CD4-positive, alpha-beta T cell (primary cell): ENCODE measurements around the gene ADAMTSL1. TPM values are rescaled to one million over a fixed set of nuclear protein-coding genes. Genes with fewer than 3 reads are reported as not detected.

Experiments used
- ATAC-seq: fragments of 200-7000 bp; cut with Tn5 transposase; one replicate; pipeline ENCODE4 v1.10.0; 2022; ENCODE audit warnings: mild to moderate bottlenecking; ENCODE audit not compliant: poor library complexity
- CTCF ChIA-PET: fragments of 350-600 bp; sonication (Branson Sonifier 250); formaldehyde crosslinking; loops from one replicate; lab custom pipeline; 2021; ENCODE audit warnings: antibody characterized with exemption, inconsistent platforms; lab: Charles Lee
- POLR2A ChIA-PET: fragments of 350-600 bp; sonication (Branson Sonifier 250); formaldehyde crosslinking; loops from one replicate; lab custom pipeline; 2021; ENCODE audit warnings: antibody characterized with exemption, inconsistent platforms; lab: Charles Lee
- DNase-seq, 14 experiments: peaks; one replicate each; pipeline ENCODE4 v3.0.0-alpha.2; 2013 to 2020; ENCODE audit warnings: mixed read lengths in 2 of 14
- H3K27ac ChIP-seq, 2 donors: one replicate each; pipeline versions ENCODE4 v1.5.1 to v1.7.0; 2013; ENCODE audit warnings: low read length in 2 of 2, low read depth in 1 of 2, mild to moderate bottlenecking in 1 of 2
- H3K27me3 ChIP-seq, 2 experiments: 1 replicate in 1 of 2; 2 replicates in 1 of 2; pipeline versions ENCODE4 v1.6.1 to v1.7.0; 2013; ENCODE audit warnings: low read length in 2 of 2, control low read depth in 1 of 2, mild to moderate bottlenecking in 1 of 2, moderate library complexity in 1 of 2; ENCODE audit not compliant: insufficient read depth in 2 of 2, control insufficient read depth in 1 of 2
- H3K36me3 ChIP-seq: one replicate; pipeline ENCODE4 v1.6.1; 2013; ENCODE audit warnings: low read length, control low read depth; ENCODE audit not compliant: insufficient read depth
- H3K4me1 ChIP-seq: one replicate; pipeline ENCODE4 v1.6.1; 2013; ENCODE audit warnings: low read length, control low read depth; ENCODE audit not compliant: insufficient read depth
- H3K4me3 ChIP-seq: one replicate; pipeline ENCODE4 v1.5.1; 2013; ENCODE audit warnings: mild to moderate bottlenecking, low read length, moderate library complexity
- H3K9me3 ChIP-seq, 2 experiments: 1 replicate in 1 of 2; 2 replicates in 1 of 2; pipeline versions ENCODE4 v1.6.1 to v1.7.0; 2013; ENCODE audit warnings: low read length in 2 of 2, mild to moderate bottlenecking in 2 of 2, control low read depth in 1 of 2, moderate library complexity in 1 of 2; ENCODE audit not compliant: control insufficient read depth in 1 of 2, insufficient read depth in 1 of 2
- H3K27ac Mint-ChIP-seq: one replicate; pipeline ENCODE4 v1.8.0; 2020; ENCODE audit warnings: mixed read lengths
- H3K27me3 Mint-ChIP-seq: one replicate; pipeline ENCODE4 v1.8.0; 2021; ENCODE audit warnings: mixed read lengths
- H3K36me3 Mint-ChIP-seq: one replicate; pipeline ENCODE4 v1.8.0; 2021; ENCODE audit warnings: low read depth, mixed read lengths
- H3K4me1 Mint-ChIP-seq: one replicate; pipeline ENCODE4 v1.8.0; 2021; ENCODE audit warnings: low read depth, mixed read lengths
- H3K4me3 Mint-ChIP-seq: one replicate; pipeline ENCODE4 v1.8.0; 2020; ENCODE audit warnings: mild to moderate bottlenecking, mixed read lengths
- H3K9me3 Mint-ChIP-seq: one replicate; pipeline ENCODE4 v1.8.0; 2020; ENCODE audit warnings: mixed read lengths
- intact Hi-C, 2 experiments: fragments of 100-400 bp; cut with DNase I in 1 of 2; cut with micrococcal nuclease in 1 of 2; formaldehyde crosslinking; loops; one replicate each; pipeline versions ENCODE4 v1.15.1 to v1.9.0; 2023 to 2025; cut with DNase I, micrococcal nuclease
- total RNA-seq, 174 experiments: library from RNA in 2 of 174; stranded (reverse) in 2 of 174; gene quantifications; one replicate each; pipeline ENCODE4 v1.2.3 and lab custom pipeline; 2021 to 2026
- TF ChIP-seq, protein P1 (sequence below): fragments of 200-600 bp; IDR thresholded peaks from one replicate; pipeline ENCODE4 v1.8.0; 2022; ENCODE audit warnings: antibody characterized with exemption, mild to moderate bottlenecking

ADAMTSL1 gene
- total RNA-seq, 2 experiments from 2014 or later: not detected

DNA sequence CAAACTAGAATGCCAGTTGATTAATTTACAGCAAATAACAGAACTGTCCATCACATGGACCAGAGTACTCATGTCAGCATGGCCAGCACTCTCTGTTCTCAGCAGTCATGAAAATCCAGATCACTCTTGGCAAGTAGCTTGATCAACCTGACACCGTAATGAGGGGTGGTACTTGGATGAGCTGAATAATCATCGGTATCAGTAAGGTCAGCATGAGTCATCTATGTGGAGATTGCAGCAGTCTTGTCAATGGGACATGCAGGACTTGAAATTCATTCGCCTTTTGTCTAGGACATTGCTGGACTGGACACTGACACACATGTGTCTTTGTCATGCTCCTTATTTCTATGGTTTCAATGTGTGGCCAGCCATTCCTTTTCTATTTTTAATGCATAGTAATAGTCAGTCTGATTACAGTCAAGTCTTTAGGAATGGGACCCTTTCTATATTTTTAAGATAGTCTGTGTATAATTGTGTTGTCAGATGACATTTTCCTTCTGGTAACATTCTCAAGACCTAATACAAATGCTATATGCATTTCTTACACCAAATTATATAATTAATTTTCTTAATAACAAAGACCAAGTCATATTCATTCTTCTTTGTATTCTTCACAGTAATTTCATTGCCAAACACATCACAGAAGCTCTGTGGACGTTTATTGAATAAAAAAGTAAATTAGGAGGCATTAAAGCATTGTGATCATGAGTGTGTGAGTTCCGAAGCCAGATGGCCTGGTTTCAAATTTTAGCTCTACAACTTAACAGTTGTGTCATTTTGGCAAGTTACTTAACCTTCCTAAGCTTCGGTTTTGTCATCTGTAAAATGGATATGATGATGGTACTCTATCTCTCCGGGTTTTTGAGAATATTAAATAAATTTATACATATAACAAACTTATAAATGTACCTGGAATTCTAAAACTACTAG lies 57.4 kb downstream of the ADAMTSL1 start:
- Histone ChIP-seq H3K4me3 (no peak overlapping the region), H3K4me1 (no peaks in the 10 kb centered on the region), H3K27ac (no peak overlapping the region), H3K9me3 (peaks cover 5 to 19% of the 10 kb centered on the region in 2 experiments), H3K27me3 (no peaks in the 10 kb centered on the region), H3K36me3 (no peaks in the 10 kb centered on the region)
- no peak overlapping the region for H3K4me3 Mint-ChIP-seq
- POLR2A ChIA-PET: no interaction called here
- TF ChIP-seq, protein P1, sequence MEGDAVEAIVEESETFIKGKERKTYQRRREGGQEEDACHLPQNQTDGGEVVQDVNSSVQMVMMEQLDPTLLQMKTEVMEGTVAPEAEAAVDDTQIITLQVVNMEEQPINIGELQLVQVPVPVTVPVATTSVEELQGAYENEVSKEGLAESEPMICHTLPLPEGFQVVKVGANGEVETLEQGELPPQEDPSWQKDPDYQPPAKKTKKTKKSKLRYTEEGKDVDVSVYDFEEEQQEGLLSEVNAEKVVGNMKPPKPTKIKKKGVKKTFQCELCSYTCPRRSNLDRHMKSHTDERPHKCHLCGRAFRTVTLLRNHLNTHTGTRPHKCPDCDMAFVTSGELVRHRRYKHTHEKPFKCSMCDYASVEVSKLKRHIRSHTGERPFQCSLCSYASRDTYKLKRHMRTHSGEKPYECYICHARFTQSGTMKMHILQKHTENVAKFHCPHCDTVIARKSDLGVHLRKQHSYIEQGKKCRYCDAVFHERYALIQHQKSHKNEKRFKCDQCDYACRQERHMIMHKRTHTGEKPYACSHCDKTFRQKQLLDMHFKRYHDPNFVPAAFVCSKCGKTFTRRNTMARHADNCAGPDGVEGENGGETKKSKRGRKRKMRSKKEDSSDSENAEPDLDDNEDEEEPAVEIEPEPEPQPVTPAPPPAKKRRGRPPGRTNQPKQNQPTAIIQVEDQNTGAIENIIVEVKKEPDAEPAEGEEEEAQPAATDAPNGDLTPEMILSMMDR: no peak
- H3K9me3 Mint-ChIP-seq: peaks cover 18% of the 10 kb centered on the region
- no peaks in the 10 kb centered on the region for H3K4me1 Mint-ChIP-seq
- ATAC-seq (no peak), DNase-seq (no peak)
- intact Hi-C loops: loop anchor here in 1 of 2 experiments (10.0 kb wide), 1 partner anchor 57 kb away; the partner anchor contains the start of gene ADAMTSL1
- no peak overlapping the region for H3K27ac Mint-ChIP-seq
- CTCF ChIA-PET: no interaction called here
- H3K36me3 Mint-ChIP-seq: no peaks in the 10 kb centered on the region
- no peaks in the 10 kb centered on the region for H3K27me3 Mint-ChIP-seq

DNA sequence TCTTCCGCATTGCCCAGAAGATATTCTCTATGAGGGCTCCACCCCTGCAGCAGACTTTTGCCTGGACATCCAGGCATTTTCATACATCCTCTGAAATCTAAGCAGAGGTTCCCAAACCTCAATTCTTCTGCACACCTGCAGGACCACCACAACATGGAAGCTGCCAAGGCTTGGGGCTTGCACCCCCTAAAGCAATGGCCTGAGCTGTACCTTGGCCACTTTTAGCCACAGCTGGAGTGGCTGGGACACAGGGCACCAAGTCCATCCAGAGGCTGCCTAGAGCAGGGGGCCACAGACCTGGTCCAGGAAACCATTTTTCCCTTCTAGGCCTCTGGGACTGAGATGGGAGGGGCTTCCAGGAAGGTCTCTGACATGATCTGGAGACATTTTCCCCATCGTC lies 60.7 kb downstream of the ADAMTSL1 start:
- ATAC-seq (no peak), DNase-seq (no peak)
- TF ChIP-seq, protein P1: no peak
- Histone ChIP-seq H3K36me3 (no peaks in the 10 kb centered on the region), H3K4me1 (no peaks in the 10 kb centered on the region), H3K27me3 (no peaks in the 10 kb centered on the region), H3K27ac (no peak overlapping the region), H3K9me3 (peaks cover 5 to 19% of the 10 kb centered on the region in 2 experiments), H3K4me3 (no peak overlapping the region)
- CTCF ChIA-PET: no interaction called here
- POLR2A ChIA-PET: no interaction called here
- Mint-ChIP-seq H3K9me3 (peaks cover 22% of the 10 kb centered on the region), H3K27ac (no peak overlapping the region), H3K4me1 (no peaks in the 10 kb centered on the region), H3K36me3 (no peaks in the 10 kb centered on the region), H3K27me3 (no peaks in the 10 kb centered on the region), H3K4me3 (no peak overlapping the region)
- intact Hi-C loops: loop anchor here in 1 of 2 experiments (10.0 kb wide), 1 partner anchor 60 kb away; the partner anchor contains the start of gene ADAMTSL1

DNA sequence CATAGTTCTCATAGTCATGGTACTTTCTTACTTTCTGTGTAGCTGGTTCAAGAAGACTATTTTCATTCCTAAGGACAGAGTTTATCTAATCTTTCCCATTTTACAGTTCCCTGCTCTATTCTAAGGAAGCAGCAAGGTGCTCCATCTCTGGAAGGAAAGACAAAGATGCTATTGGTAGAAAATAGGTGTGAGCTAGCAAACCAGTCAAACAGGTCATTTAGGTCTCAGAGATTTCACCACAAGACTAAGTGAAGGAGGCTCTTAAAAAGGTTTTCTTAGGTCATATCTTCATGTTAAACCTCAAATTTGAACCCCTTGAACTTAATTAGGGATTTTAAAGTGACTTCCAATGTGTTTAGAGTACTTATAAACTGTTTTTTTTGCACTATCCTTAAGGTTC lies 62.6 kb downstream of the ADAMTSL1 start:
- H3K4me1 ChIP-seq: no peaks in the 10 kb centered on the region
- H3K27me3 Mint-ChIP-seq: no peaks in the 10 kb centered on the region
- H3K4me3 ChIP-seq: no peak overlapping the region
- peaks cover 22% of the 10 kb centered on the region for H3K9me3 Mint-ChIP-seq
- TF ChIP-seq, protein P1: no peak
- H3K27ac Mint-ChIP-seq: no peak overlapping the region
- no peaks in the 10 kb centered on the region for H3K36me3 ChIP-seq
- DNase-seq: no peak
- intact Hi-C loops: loop anchor here in 1 of 2 experiments (10.0 kb wide), 1 partner anchor 62 kb away; the partner anchor contains the start of gene ADAMTSL1
- H3K4me3 Mint-ChIP-seq: no peak overlapping the region
- no peaks in the 10 kb centered on the region for H3K27me3 ChIP-seq
- peaks cover 5 to 19% of the 10 kb centered on the region in 2 experiments for H3K9me3 ChIP-seq
- no peak overlapping the region for H3K27ac ChIP-seq
- no peaks in the 10 kb centered on the region for H3K36me3 Mint-ChIP-seq
- ChIA-PET POLR2A (no interaction called here), CTCF (no interaction called here)
- no peaks in the 10 kb centered on the region for H3K4me1 Mint-ChIP-seq
- no peak for ATAC-seq
